Myocyte (in vitro differentiated cells): ENCODE measurements around the gene AUTS2. TPM values are rescaled to one million over a fixed set of nuclear protein-coding genes. Genes with fewer than 3 reads are reported as not detected.

ENCODE experiments used
- DNase-seq: peaks from one replicate; pipeline ENCODE4 v3.0.0-alpha.2; 2012; ENCODE audit warnings: low read depth
- total RNA-seq: library from RNA; depleted of rRNA; stranded (reverse); fragments of >200 nt; gene quantifications from 2 replicates; pipeline ENCODE4 v1.2.3, GENCODE V29; 2014

The AUTS2 gene
- total RNA-seq, 1 donor from 2014 or later = 4.4 TPM

- no peak for DNase-seq
These were observed 881.1 kb downstream of the AUTS2 start for GRCh38 chr7:70479153-70480021.

GRCh38 chr7:70480927-70481569, 882.8 kb downstream of the AUTS2 start:
- DNase-seq = no peak

GRCh38 chr7:70481570-70482123, 883.4 kb downstream of the AUTS2 start:
- no peak for DNase-seq

- DNase-seq = no peak
These were observed 886.0 kb downstream of the AUTS2 start for GRCh38 chr7:70484255-70484654.

- DNase-seq = no peak
These were observed 888.7 kb downstream of the AUTS2 start for GRCh38 chr7:70486977-70487376.

GRCh38 chr7:70487428-70487827, 889.2 kb downstream of the AUTS2 start:
- no peak for DNase-seq

- no peak for DNase-seq
These were observed 889.6 kb downstream of the AUTS2 start for GRCh38 chr7:70487886-70488285.

GRCh38 chr7:70489813-70490212, 891.5 kb downstream of the AUTS2 start:
- DNase-seq = no peak

- DNase-seq = no peak
These were observed 894.4 kb downstream of the AUTS2 start for GRCh38 chr7:70492625-70493024.

GRCh38 chr7:70494225-70495032, 896.2 kb downstream of the AUTS2 start:
- no peak for DNase-seq

- no peak for DNase-seq
These were observed 896.7 kb downstream of the AUTS2 start for GRCh38 chr7:70495033-70495376.

- no peak for DNase-seq
These were observed 899.5 kb downstream of the AUTS2 start for GRCh38 chr7:70497793-70498192.

- DNase-seq = no peak
These were observed 900.1 kb downstream of the AUTS2 start for GRCh38 chr7:70498232-70498992.

GRCh38 chr7:70500261-70500660, 902.0 kb downstream of the AUTS2 start:
- DNase-seq = no peak

GRCh38 chr7:70502117-70502863, 904.0 kb downstream of the AUTS2 start:
- no peak for DNase-seq

GRCh38 chr7:70504254-70504653, 906.0 kb downstream of the AUTS2 start:
- no peak for DNase-seq

GRCh38 chr7:70505468-70505867, 907.2 kb downstream of the AUTS2 start:
- DNase-seq = no peak

- no peak for DNase-seq
These were observed 907.6 kb downstream of the AUTS2 start for GRCh38 chr7:70505886-70506285.

- DNase-seq = no peak
These were observed 908.2 kb downstream of the AUTS2 start for GRCh38 chr7:70506434-70506833.

- peak; percentile 3 for DNase-seq
These were observed 913.9 kb downstream of the AUTS2 start for GRCh38 chr7:70512144-70512543.
